H9 (cell line): Measurements from ENCODE around the gene MINDY4. TPM values are rescaled to one million over a fixed set of nuclear protein-coding genes. Genes with fewer than 3 reads are reported as not detected.

Experiments used
- DNase-seq: peaks from one replicate; pipeline ENCODE4 v3.0.0-alpha.2; 2017
- H2AFZ ChIP-seq: one replicate; pipeline ENCODE4 v1.6.1; 2013; ENCODE audit warnings: mild to moderate bottlenecking, low read length, control low read depth, moderate library complexity
- H2AK5ac ChIP-seq: 2 replicates; pipeline ENCODE4 v1.6.1; 2013; ENCODE audit warnings: low read length, control low read depth, mixed read lengths; ENCODE audit not compliant: insufficient read length
- H2BK120ac ChIP-seq: one replicate; pipeline ENCODE4 v1.6.1; 2013; ENCODE audit warnings: low read depth, mild to moderate bottlenecking, low read length, control low read depth, inconsistent platforms; ENCODE audit not compliant: poor library complexity, severe bottlenecking
- H2BK12ac ChIP-seq: 2 replicates; pipeline ENCODE4 v1.6.1; 2013; ENCODE audit warnings: low read length, control low read depth, mixed read lengths, low read depth; ENCODE audit not compliant: insufficient read length
- H2BK15ac ChIP-seq: 2 replicates; pipeline ENCODE4 v1.6.1; 2013; ENCODE audit warnings: low read depth, low read length, control low read depth
- H2BK20ac ChIP-seq: one replicate; pipeline ENCODE4 v1.6.1; 2013; ENCODE audit warnings: low read depth, mild to moderate bottlenecking, low read length, control low read depth, inconsistent platforms; ENCODE audit not compliant: poor library complexity, severe bottlenecking
- H2BK5ac ChIP-seq: 2 replicates; pipeline ENCODE4 v1.6.1; 2013; ENCODE audit warnings: low read length, control low read depth, mixed read lengths; ENCODE audit not compliant: insufficient read length
- H3K14ac ChIP-seq: 2 replicates; pipeline ENCODE4 v1.6.1; 2013; ENCODE audit warnings: low read length, control low read depth; ENCODE audit not compliant: insufficient read depth
- H3K18ac ChIP-seq: 2 replicates; pipeline ENCODE4 v1.6.1; 2013; ENCODE audit warnings: low read depth, mild to moderate bottlenecking, mixed read lengths, low read length, control low read depth; ENCODE audit not compliant: insufficient read length
- H3K23ac ChIP-seq: 2 replicates; pipeline ENCODE4 v1.6.1; 2013; ENCODE audit warnings: low read length, control low read depth, mixed read lengths, low read depth; ENCODE audit not compliant: insufficient read length
- H3K23me2 ChIP-seq: 2 replicates; pipeline ENCODE4 v1.6.1; 2013; ENCODE audit warnings: low read depth, mild to moderate bottlenecking, mixed read lengths, low read length, control low read depth; ENCODE audit not compliant: insufficient read length, poor library complexity, severe bottlenecking
- H3K27ac ChIP-seq: 2 replicates; pipeline ENCODE4 v1.5.1; 2013; ENCODE audit warnings: low read length, control low read depth, mixed read lengths, low read depth; ENCODE audit not compliant: insufficient read length
- H3K27me3 ChIP-seq: 2 replicates; pipeline ENCODE4 v1.6.1; 2013; ENCODE audit warnings: low read length, control low read depth, inconsistent platforms; ENCODE audit not compliant: insufficient read depth
- H3K4ac ChIP-seq: 2 replicates; pipeline ENCODE4 v1.6.1; 2013; ENCODE audit warnings: low read depth, mild to moderate bottlenecking, control low read depth, inconsistent platforms, low read length, moderate library complexity
- H3K4me1 ChIP-seq: 2 replicates; pipeline ENCODE4 v1.6.1; 2013; ENCODE audit warnings: low read length, control low read depth, inconsistent platforms; ENCODE audit not compliant: insufficient read depth
- H3K4me2 ChIP-seq: 2 replicates; pipeline ENCODE4 v1.6.1; 2013; ENCODE audit warnings: low read length, control low read depth, mixed read lengths; ENCODE audit not compliant: insufficient read length, insufficient read depth
- H3K56ac ChIP-seq: 2 replicates; pipeline ENCODE4 v1.6.1; 2013; ENCODE audit warnings: low read depth, mild to moderate bottlenecking, mixed read lengths, low read length, control low read depth; ENCODE audit not compliant: insufficient read length
- H3K79me1 ChIP-seq: 2 replicates; pipeline ENCODE4 v1.6.1; 2013; ENCODE audit warnings: low read depth, mild to moderate bottlenecking, moderate library complexity, low read length, control low read depth, inconsistent platforms; ENCODE audit not compliant: insufficient read depth, poor library complexity, severe bottlenecking
- H3K79me2 ChIP-seq: 2 replicates; pipeline ENCODE4 v1.6.1; 2013; ENCODE audit warnings: low read length, control low read depth, inconsistent platforms; ENCODE audit not compliant: insufficient read depth
- H3K9ac ChIP-seq: 2 replicates; pipeline ENCODE4 v1.6.1; 2013; ENCODE audit warnings: low read length, control low read depth, mixed read lengths; ENCODE audit not compliant: insufficient read length; ENCODE audit errors: extremely low read depth
- H3K9me3 ChIP-seq: one replicate; pipeline ENCODE4 v1.6.1; 2013; ENCODE audit warnings: low read depth, low read length, inconsistent platforms; ENCODE audit not compliant: control insufficient read depth
- H3T11ph ChIP-seq: one replicate; pipeline ENCODE4 v1.6.1; 2013; ENCODE audit warnings: mild to moderate bottlenecking, low read length, control low read depth, inconsistent platforms
- H4K20me1 ChIP-seq: one replicate; pipeline ENCODE4 v1.6.1; 2013; ENCODE audit not compliant: control insufficient read depth, insufficient read length, insufficient read depth
- H4K5ac ChIP-seq: 2 replicates; pipeline ENCODE4 v1.6.1; 2013; ENCODE audit warnings: low read depth, mild to moderate bottlenecking, mixed read lengths, low read length, control low read depth; ENCODE audit not compliant: insufficient read length
- H4K8ac ChIP-seq: replicated peaks from 2 replicates; pipeline ENCODE4 v1.6.1; 2013; ENCODE audit warnings: low read length, control low read depth, mixed read lengths, low read depth; ENCODE audit not compliant: insufficient read length
- H4K91ac ChIP-seq: 2 replicates; pipeline ENCODE4 v1.6.1; 2013; ENCODE audit warnings: low read depth, mild to moderate bottlenecking, moderate library complexity, mixed read lengths, low read length, control low read depth; ENCODE audit not compliant: insufficient read length
- H3K27ac Mint-ChIP-seq, 3 experiments: 2 replicates in 2 of 3; 3 replicates in 1 of 3; pipeline ENCODE4 v1.8.0; 2020 to 2021; ENCODE audit warnings: mixed read lengths in 3 of 3, mild to moderate bottlenecking in 1 of 3, moderate library complexity in 1 of 3
- H3K27me3 Mint-ChIP-seq: 2 replicates; pipeline ENCODE4 v1.8.0; 2021; ENCODE audit warnings: low read depth, mild to moderate bottlenecking, moderate library complexity, mixed read lengths
- H3K36me3 Mint-ChIP-seq, 3 experiments: 2 replicates in 2 of 3; 3 replicates in 1 of 3; pipeline ENCODE4 v1.8.0; 2020 to 2021; ENCODE audit warnings: low read depth in 3 of 3, mixed read lengths in 3 of 3; ENCODE audit not compliant: insufficient read depth in 1 of 3
- H3K4me1 Mint-ChIP-seq, 2 experiments: 2 replicates each; pipeline ENCODE4 v1.8.0; 2020; ENCODE audit warnings: mixed read lengths in 2 of 2
- H3K4me3 Mint-ChIP-seq, 2 experiments: 2 replicates in 1 of 2; 3 replicates in 1 of 2; pipeline ENCODE4 v1.8.0; 2020 to 2021; ENCODE audit warnings: mild to moderate bottlenecking in 2 of 2, mixed read lengths in 2 of 2, moderate library complexity in 1 of 2
- H3K9me3 Mint-ChIP-seq, 2 experiments: 2 replicates in 1 of 2; 3 replicates in 1 of 2; pipeline ENCODE4 v1.8.0; 2020; ENCODE audit warnings: mild to moderate bottlenecking in 2 of 2, mixed read lengths in 2 of 2, moderate library complexity in 1 of 2
- total RNA-seq: library from RNA; stranded (reverse); gene quantifications from 2 replicates; pipeline ENCODE4 v1.2.1, GENCODE V29; 2021
- TF ChIP-seq, protein P1 (sequence below): fragments of 200-600 bp; sonication (generic); conservative IDR thresholded peaks from 3 replicates; pipeline ENCODE4 v1.8.0; 2021; ENCODE audit warnings: antibody characterized with exemption, mild to moderate bottlenecking

MINDY4 gene
- total RNA-seq, 1 experiment from 2014 or later, result 3.1 TPM

DNA sequence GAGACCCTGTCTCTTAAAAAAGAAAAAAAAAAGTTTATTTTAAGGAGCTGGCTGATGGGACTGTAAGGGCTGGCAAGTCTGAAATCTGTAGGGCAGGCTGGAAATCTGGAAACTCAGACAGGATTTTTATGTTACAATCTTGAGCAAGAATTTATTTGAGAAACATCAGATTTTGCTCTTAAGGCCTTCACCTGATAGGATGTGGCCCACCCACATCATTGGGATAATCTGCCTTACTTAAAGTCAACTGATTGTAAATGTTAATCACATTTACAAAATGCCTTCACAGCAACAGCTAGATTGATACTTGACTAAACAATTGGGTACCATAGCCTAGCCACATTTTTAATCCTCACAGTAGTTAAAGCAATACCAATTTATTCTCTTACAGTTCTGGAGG is 11.5 kb downstream of the MINDY4 start:
- H3K4ac ChIP-seq, result no peak overlapping the region
- TF ChIP-seq, protein P1, sequence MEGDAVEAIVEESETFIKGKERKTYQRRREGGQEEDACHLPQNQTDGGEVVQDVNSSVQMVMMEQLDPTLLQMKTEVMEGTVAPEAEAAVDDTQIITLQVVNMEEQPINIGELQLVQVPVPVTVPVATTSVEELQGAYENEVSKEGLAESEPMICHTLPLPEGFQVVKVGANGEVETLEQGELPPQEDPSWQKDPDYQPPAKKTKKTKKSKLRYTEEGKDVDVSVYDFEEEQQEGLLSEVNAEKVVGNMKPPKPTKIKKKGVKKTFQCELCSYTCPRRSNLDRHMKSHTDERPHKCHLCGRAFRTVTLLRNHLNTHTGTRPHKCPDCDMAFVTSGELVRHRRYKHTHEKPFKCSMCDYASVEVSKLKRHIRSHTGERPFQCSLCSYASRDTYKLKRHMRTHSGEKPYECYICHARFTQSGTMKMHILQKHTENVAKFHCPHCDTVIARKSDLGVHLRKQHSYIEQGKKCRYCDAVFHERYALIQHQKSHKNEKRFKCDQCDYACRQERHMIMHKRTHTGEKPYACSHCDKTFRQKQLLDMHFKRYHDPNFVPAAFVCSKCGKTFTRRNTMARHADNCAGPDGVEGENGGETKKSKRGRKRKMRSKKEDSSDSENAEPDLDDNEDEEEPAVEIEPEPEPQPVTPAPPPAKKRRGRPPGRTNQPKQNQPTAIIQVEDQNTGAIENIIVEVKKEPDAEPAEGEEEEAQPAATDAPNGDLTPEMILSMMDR, result no peak
- no peak overlapping the region for H4K91ac ChIP-seq

More for the DNA sequence above, 11.5 kb downstream of the MINDY4 start:
- Histone ChIP-seq H4K5ac (no peak overlapping the region), H3K4me2 (no peak overlapping the region), H3K27me3 (no peaks in the 10 kb centered on the region), H3K56ac (no peak overlapping the region), H2AK5ac (no peak overlapping the region), H3K9me3 (no peaks in the 10 kb centered on the region), H4K20me1 (no peaks in the 10 kb centered on the region), H3K4me1 (no peaks in the 10 kb centered on the region), H2AFZ (no peak overlapping the region), H3K18ac (no peak overlapping the region), H2BK20ac (no peak overlapping the region), H3K79me1 (no peaks in the 10 kb centered on the region), H3K79me2 (no peaks in the 10 kb centered on the region), H3K9ac (no peak overlapping the region), H3K23ac (no peak overlapping the region), H2BK5ac (no peak overlapping the region), H3K27ac (no peak overlapping the region), H3K14ac (no peak overlapping the region), H3T11ph (no peak overlapping the region), H2BK15ac (no peak overlapping the region), H2BK12ac (no peak overlapping the region), H2BK120ac (no peak overlapping the region), H4K8ac (no peak overlapping the region), H3K23me2 (no peaks in the 10 kb centered on the region)
- Mint-ChIP-seq H3K36me3 (peaks cover 3 to 17% (median 12%) of the 10 kb centered on the region in 3 experiments; a peak in 4 of 7 replicates), H3K4me1 (no peaks in the 10 kb centered on the region), H3K9me3 (no peaks in the 10 kb centered on the region), H3K27me3 (no peaks in the 10 kb centered on the region), H3K4me3 (no peak overlapping the region), H3K27ac (no peak overlapping the region)
- no peak for DNase-seq
